Muscle of arm (tissue), 12 donors: ENCODE results near the gene RAPH1. TPM values are rescaled to one million over a fixed set of nuclear protein-coding genes. Genes with fewer than 3 reads are reported as not detected.

ENCODE experiments used
- DNase-seq: peaks from one replicate; pipeline ENCODE4 v3.0.0-alpha.2; 2013
- polyA plus RNA-seq, 12 donors: library from polyadenylated mRNA; unstranded; fragments of 120-200 nt; gene quantifications; one replicate each; pipeline ENCODE4 v1.2.1, GENCODE V29; 2013; ENCODE audit not compliant: insufficient read length in 12 of 12

Gene RAPH1
- polyA plus RNA-seq, 12 donors: 26.7 to 48.8 (median 35.9) TPM; not detected in 1

- no peak for DNase-seq
Measured at GRCh38 chr2:203366639-203367466, 168.2 kb downstream of the RAPH1 start.

DNA sequence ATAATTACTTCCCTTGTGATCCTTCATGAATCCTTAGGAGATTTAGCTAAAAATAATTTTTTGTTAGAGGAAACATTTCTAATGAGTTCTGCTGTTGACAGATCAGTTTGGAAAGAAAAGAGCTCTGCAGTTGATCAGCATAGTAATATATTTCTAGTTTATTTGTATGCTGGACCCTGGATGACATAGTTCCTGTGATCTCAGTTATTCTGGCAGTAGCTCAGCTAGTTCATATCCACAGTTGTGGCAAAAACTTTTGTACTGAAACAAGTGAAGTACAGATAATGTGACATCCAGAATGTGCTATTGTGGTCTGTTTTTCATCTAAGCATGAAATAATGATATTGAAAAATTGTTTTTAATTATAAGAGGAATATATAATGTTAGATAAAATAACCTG, 173.2 kb downstream of the RAPH1 start:
- DNase-seq: peak; percentile 24

- no peak for DNase-seq
Measured at GRCh38 chr2:203361495-203361894, 173.6 kb downstream of the RAPH1 start.

GRCh38 chr2:203360833-203361430, 174.2 kb downstream of the RAPH1 start:
- no peak for DNase-seq

DNA sequence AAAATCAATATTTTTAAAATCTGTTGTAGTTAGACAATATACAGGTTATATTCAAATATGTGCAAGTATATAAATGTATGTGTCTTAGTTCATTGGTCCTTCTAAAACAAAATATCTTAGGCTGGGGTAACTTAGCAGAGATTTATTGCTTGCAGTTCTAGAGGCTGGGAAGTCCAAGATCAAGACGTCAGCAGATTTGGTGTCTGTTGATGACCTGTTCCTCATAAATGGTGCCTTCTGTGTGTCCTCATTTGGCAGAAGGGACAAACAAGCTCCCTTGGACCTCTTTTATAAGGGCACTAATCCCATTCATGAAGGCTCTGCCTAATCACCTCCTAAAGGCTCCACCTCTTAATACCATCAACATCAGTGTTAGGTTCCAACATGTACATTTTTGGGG, 175.7 kb downstream of the RAPH1 start:
- no peak for DNase-seq

DNA sequence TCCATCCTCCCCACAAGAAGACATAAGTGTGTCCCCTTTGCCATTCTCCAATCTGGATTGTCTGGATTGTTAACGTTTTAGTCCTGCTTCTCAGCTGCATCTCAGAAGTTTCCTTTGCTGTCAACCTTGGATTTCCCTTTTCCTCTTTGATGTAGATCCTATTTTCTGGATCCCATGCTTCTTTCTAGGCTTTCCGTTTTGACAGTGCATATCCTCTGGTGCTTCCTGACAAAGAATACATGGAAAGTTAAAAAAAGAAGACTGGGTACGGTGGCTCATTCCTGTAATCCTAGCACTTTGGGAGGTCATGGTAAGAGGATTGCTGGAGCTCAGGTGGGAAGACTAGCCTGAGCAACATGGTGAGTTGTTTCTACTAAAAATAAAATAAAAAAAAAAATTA, 180.1 kb downstream of the RAPH1 start:
- DNase-seq: no peak

- DNase-seq: no peak
Measured at GRCh38 chr2:203352604-203353255, 182.4 kb downstream of the RAPH1 start.

DNA sequence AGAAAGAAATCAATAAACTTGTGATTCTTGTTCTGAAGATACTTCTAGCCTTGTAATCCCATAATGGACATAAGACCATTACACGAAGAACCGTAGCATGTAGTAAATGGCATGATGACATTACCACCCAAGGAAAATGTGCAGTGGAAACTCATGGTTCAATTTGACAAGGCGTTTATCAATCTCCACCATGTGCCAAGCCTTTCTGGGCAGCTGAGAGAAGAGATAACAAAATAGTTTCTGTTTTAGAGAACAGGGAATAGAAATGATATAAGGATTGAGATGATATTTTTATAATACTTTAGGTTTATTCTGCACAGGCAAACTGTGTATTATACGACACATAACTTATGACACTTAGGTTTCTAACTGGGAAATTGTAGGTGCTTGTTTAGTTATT, 187.7 kb downstream of the RAPH1 start:
- DNase-seq: no peak

DNA sequence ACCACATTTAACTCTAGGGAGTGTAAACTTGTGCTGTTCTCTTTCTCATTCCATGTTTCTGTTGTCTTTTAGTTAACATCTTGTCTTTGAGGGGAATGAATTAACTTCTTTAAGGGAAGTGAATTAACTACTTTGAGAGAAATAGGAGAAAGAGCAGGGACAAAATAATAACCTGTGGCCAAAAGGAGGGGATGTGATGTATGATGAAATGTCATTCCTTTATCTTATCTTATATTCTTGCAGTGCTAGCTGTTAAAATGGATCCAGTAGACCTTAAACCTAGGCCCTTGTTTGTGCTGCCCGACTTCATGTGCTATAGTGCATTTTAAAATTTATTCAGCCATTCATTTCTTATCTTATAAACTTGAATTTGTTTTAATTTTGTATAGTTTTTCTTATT, 188.5 kb downstream of the RAPH1 start:
- DNase-seq: no peak

DNA sequence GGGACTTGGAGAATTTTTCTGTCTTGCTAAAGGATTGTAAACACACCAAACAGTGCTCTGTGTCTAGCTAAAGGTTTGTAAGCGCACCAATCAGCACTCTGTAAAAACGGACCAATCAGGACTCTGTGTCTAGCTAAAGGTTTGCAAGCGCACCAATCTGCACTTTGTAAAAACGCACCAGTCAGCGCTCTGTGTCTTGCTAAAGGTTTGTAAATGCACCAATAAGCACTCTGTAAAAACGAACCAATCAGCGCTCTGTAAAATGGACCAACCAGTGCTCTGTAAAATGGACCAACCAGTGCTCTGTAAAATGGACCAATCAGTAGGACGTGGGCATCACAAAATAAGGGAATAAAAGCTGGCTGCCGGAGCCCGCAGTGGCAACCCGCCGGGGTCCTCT, 190.4 kb downstream of the RAPH1 start:
- no peak for DNase-seq

Other genes starting within 250 kb of the RAPH1 start
- gene ABI2, start 206.9 kb downstream of the RAPH1 start, polyA plus RNA-seq: 10 to 100 TPM in 11 of 12 donors, not detected in 1; 35.3 to 62.3 (median 41.6) TPM
- 1 to 10 TPM in 11 of 12 donors, not detected in 1; 2.8 to 7.3 (median 3.8) TPM for gene CD28, start 171.3 kb upstream of the RAPH1 start, polyA plus RNA-seq